Endothelial cell of umbilical vein (primary cell): ENCODE measurements around the gene EVPLL. TPM values are rescaled to one million over a fixed set of nuclear protein-coding genes. Genes with fewer than 3 reads are reported as not detected.
"Not testable (repeated sequence)": the region's sequence is repeated elsewhere in the genome, so short reads cannot be mapped to it uniquely, and the experiment has no call there.

Experiments used
- BruUV-seq: library from RNA; stranded (reverse); fragments of 400-500 nt; replicated peaks from 2 replicates; lab custom pipeline; 2021; lab: Mats Ljungman, UMichigan
- CTCF ChIA-PET: fragments of 300-600, 350-600 bp; sonication (Branson Sonifier 250); formaldehyde crosslinking; loops from one replicate; lab custom pipeline; 2021; ENCODE audit warnings: antibody characterized with exemption, inconsistent platforms; lab: Charles Lee
- POLR2A ChIA-PET: fragments of 300-600, 350-600 bp; sonication (Branson Sonifier 250); formaldehyde crosslinking; loops from one replicate; lab custom pipeline; 2021; ENCODE audit warnings: antibody characterized with exemption, inconsistent platforms; lab: Charles Lee
- DNase-seq: peaks from one replicate; pipeline ENCODE4 v3.0.0-alpha.2; 2011; ENCODE audit warnings: low read depth, low spot score
- FAIRE-seq: peaks from 2 replicates; lab custom pipeline; 2011; peaks lifted over from hg19 to GRCh38; lab: Jason Lieb, UNC
- H2AFZ ChIP-seq: 2 replicates; pipeline ENCODE4 v1.6.0; 2012; ENCODE audit warnings: low read depth, low read length, control low read depth, inconsistent platforms
- H3K27ac ChIP-seq: 2 replicates; pipeline ENCODE4 v1.5.1; 2011; ENCODE audit warnings: low read depth, mild to moderate bottlenecking, control low read depth, low read length, moderate library complexity; ENCODE audit not compliant: insufficient read depth
- H3K27me3 ChIP-seq, 2 experiments: 2 replicates each; pipeline versions ENCODE4 v1.6.0 to v1.6.1; 2011; ENCODE audit warnings: low read length in 2 of 2, mixed read lengths in 1 of 2; ENCODE audit not compliant: control insufficient read depth in 2 of 2, insufficient read depth in 2 of 2
- H3K36me3 ChIP-seq, 2 experiments: 2 replicates in 1 of 2; 3 replicates in 1 of 2; pipeline ENCODE4 v1.5.1; 2011; ENCODE audit warnings: low read length in 2 of 2, mild to moderate bottlenecking in 1 of 2, moderate library complexity in 1 of 2; ENCODE audit not compliant: control insufficient read depth in 2 of 2, insufficient read depth in 2 of 2; ENCODE audit errors: extremely low read depth in 1 of 2
- H3K4me1 ChIP-seq: 3 replicates; pipeline ENCODE4 v1.5.1; 2011; ENCODE audit warnings: mild to moderate bottlenecking, low read length; ENCODE audit not compliant: control insufficient read depth, insufficient read depth; ENCODE audit errors: extremely low read depth
- H3K4me2 ChIP-seq: 2 replicates; pipeline ENCODE4 v1.6.1; 2011; ENCODE audit warnings: low read length, control low read depth, mixed read lengths; ENCODE audit not compliant: insufficient read depth
- H3K4me3 ChIP-seq, 3 experiments: fragments of 200-600 bp in 1 of 3; sonication (generic), shearing (Covaris generic) in 1 of 3; replicated peaks in 1 of 3; 2 replicates each; pipeline ENCODE4 v1.5.1; 2011 to 2016; ENCODE audit warnings: control low read depth in 3 of 3, low read length in 3 of 3, mild to moderate bottlenecking in 2 of 3, inconsistent platforms in 1 of 3, low read depth in 1 of 3, moderate library complexity in 1 of 3; ENCODE audit not compliant: insufficient read depth in 1 of 3
- H3K79me2 ChIP-seq: 2 replicates; pipeline ENCODE4 v1.6.0; 2012; ENCODE audit warnings: low read length, inconsistent platforms; ENCODE audit not compliant: control insufficient read depth, insufficient read depth
- H3K9ac ChIP-seq: replicated peaks from 2 replicates; pipeline ENCODE3; 2011; ENCODE audit warnings: low read length, control low read depth; ENCODE audit not compliant: insufficient read depth; ENCODE audit errors: extremely low read depth
- H3K9me1 ChIP-seq: replicated peaks from 3 replicates; pipeline ENCODE4 v1.6.0; 2011; ENCODE audit warnings: mild to moderate bottlenecking, low read length; ENCODE audit not compliant: control insufficient read depth, insufficient read depth; ENCODE audit errors: extremely low read depth
- H3K9me3 ChIP-seq: replicated peaks from 2 replicates; pipeline ENCODE4 v1.5.1; 2012; ENCODE audit warnings: low read length, inconsistent platforms; ENCODE audit not compliant: control insufficient read depth, insufficient read depth
- H4K20me1 ChIP-seq: replicated peaks from 2 replicates; pipeline ENCODE3; 2011; ENCODE audit warnings: mild to moderate bottlenecking, low read length; ENCODE audit not compliant: control insufficient read depth, insufficient read depth; ENCODE audit errors: extremely low read depth
- dilution Hi-C: fragments of 300-500 bp; cut with MboI; formaldehyde crosslinking; loops from one replicate; pipeline ENCODE4 v1.15.0; 2019; ENCODE audit warnings: low sequenced_read_pairs; ENCODE audit not compliant: extremely low pct_ligation_motif_present
- intact Hi-C: fragments of 100-400 bp; cut with micrococcal nuclease; formaldehyde crosslinking; loops from one replicate; pipeline ENCODE4 v1.10.0; 2022
- microRNA-seq: library from miRNA; unstranded; fragments of <30 nt; microRNA quantifications from one replicate; pipeline ENCODE4 v1.2.0, GENCODE V29; 2021; ENCODE audit warnings: borderline number of aligned reads, borderline replicate concordance
- polyA plus RNA-seq, 4 experiments: library from polyadenylated mRNA; depleted of rRNA in 3 of 4; stranded (reverse) in 3 of 4; unstranded in 1 of 4; fragments of >200 nt; gene quantifications; 2 replicates each; pipeline versions ENCODE4 v1.2.1 to v1.2.3, GENCODE V29; 2011 to 2012; ENCODE audit warnings: missing spikeins in 1 of 4
- small RNA-seq: library from RNA; depleted of rRNA; stranded (forward); fragments of <200 nt; gene quantifications from one replicate; pipeline ENCODE3, GENCODE V24; 2012; ENCODE audit warnings: low replicate concordance, low read depth; ENCODE audit not compliant: insufficient read depth, insufficient read length
- total RNA-seq: library from RNA; stranded (reverse); gene quantifications from 2 replicates; pipeline ENCODE4 v1.2.3, GENCODE V29; 2021

EVPLL gene
- total and polyA plus RNA-seq, 2 donors (not counting 3 experiments of a cell fraction or from before 2014, with no cell fraction given): not detected

DNA sequence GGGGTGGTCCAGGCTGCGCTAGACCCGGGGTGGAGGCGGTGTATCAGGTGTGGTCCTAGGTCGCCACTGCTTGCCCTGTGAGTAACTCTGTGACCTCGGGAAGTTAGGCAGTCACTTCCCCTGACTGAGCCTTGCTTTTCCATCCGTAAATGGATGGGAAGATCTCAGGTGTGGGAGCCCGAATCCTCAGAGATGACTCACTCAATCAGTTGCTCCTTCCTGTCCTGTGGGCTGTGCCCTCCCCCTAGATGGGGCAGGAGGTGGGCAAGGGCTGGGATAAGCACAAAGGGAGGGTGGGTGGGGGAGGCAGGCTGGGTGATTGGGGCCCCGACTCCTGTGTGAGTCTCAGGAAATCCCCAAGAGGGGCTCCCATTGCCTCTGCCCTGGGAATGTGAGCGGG, 54.6 kb downstream of the EVPLL start:
- H3K79me2 ChIP-seq, H3K4me2 ChIP-seq, H3K9me1 ChIP-seq, POLR2A ChIA-PET, H3K4me3 ChIP-seq, H4K20me1 ChIP-seq, H3K9ac ChIP-seq, FAIRE-seq, H3K9me3 ChIP-seq, H3K27ac ChIP-seq, CTCF ChIA-PET, intact Hi-C loops, DNase-seq, H3K4me1 ChIP-seq, H3K27me3 ChIP-seq, BruUV-seq, H3K36me3 ChIP-seq, dilution Hi-C loops, H2AFZ ChIP-seq: not testable (repeated sequence)

Small RNAs within 50 kb of the gene (microRNA-seq; reads per million reads assigned to microRNA genes)
- gene MIR6778: not detected

Small RNAs within 50 kb of the gene (small RNA-seq; reads per million reads assigned to genes)
- gene AL353997.5: not detected
- not detected for gene YWHAEP2

Other genes starting within 250 kb of the EVPLL start
- 70.7 and 71.0 TPM in 2 replicates for gene ALKBH5, start 193.9 kb upstream of the EVPLL start, total RNA-seq
- gene ALKBH5, start 193.9 kb upstream of the EVPLL start, polyA plus RNA-seq: 54.5 and 55.3 TPM in 2 replicates
- 34.9 and 36.8 TPM in 2 replicates for gene LLGL1, start 152.1 kb upstream of the EVPLL start, total RNA-seq
- gene LLGL1, start 152.1 kb upstream of the EVPLL start, polyA plus RNA-seq: 47.1 and 55.5 TPM in 2 replicates
- 372 and 397 TPM in 2 replicates for gene FLII, start 119.0 kb upstream of the EVPLL start, total RNA-seq
- 582 and 691 TPM in 2 replicates for gene FLII, start 119.0 kb upstream of the EVPLL start, polyA plus RNA-seq
- gene MIEF2, start 117.1 kb upstream of the EVPLL start, total RNA-seq: 8.3 and 8.5 TPM in 2 replicates
- gene MIEF2, start 117.1 kb upstream of the EVPLL start, polyA plus RNA-seq: 22.7 and 28.2 TPM in 2 replicates
- gene TOP3A, start 62.8 kb upstream of the EVPLL start, total RNA-seq: 46.9 and 53.1 TPM in 2 replicates
- 18.6 and 20.4 TPM in 2 replicates for gene TOP3A, start 62.8 kb upstream of the EVPLL start, polyA plus RNA-seq
- 16.1 and 17.6 TPM in 2 replicates for gene SMCR8, start 62.5 kb upstream of the EVPLL start, total RNA-seq
- gene SMCR8, start 62.5 kb upstream of the EVPLL start, polyA plus RNA-seq: 8.2 and 9.5 TPM in 2 replicates
- gene SHMT1, start 14.2 kb upstream of the EVPLL start, total RNA-seq: 27.2 and 27.6 TPM in 2 replicates
- 14.2 and 18.9 TPM in 2 replicates for gene SHMT1, start 14.2 kb upstream of the EVPLL start, polyA plus RNA-seq
- not detected in 2 replicates for gene LGALS9C, start 99.0 kb downstream of the EVPLL start, total RNA-seq
- gene LGALS9C, start 99.0 kb downstream of the EVPLL start, polyA plus RNA-seq: 0.08 TPM in 1 of 2 replicates, not detected in the other